Measurements from ENCODE around the gene UGT2A2.

UGT2A2 gene

DNA sequence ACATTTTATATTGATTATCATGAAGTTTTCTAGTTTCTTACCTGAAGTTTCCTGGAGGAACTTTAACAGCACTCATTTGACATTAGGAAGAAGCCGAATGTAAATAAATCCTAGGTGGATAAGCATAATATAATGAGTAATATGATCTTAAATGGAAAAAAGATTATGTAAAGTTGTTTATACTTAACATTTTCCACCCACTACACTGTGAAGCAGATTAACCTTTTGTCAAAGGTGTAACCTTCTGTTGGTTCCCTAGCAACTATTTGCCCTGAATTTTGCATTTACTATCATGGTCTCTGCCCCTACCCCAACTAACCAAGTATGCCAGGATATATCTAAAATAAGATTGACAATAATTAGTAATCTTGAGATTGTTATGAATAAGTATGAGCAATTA, 13.7 kb upstream of the UGT2A2 start, which contains the start of gene UGT2A1:
Gene UGT2A1, minus strand, starts transcription at position 101 of the 400 bp plus-strand sequence. CDS start 5,603 bp downstream, outside the sequence.
- TF ChIP-seq, protein P1, sequence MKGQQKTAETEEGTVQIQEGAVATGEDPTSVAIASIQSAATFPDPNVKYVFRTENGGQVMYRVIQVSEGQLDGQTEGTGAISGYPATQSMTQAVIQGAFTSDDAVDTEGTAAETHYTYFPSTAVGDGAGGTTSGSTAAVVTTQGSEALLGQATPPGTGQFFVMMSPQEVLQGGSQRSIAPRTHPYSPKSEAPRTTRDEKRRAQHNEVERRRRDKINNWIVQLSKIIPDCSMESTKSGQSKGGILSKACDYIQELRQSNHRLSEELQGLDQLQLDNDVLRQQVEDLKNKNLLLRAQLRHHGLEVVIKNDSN (IDR thresholded peaks at IDR 0.05) = no peak
- no peak for TF ChIP-seq FOXM1 (IDR thresholded peaks at IDR 0.05; ENCODE audit: borderline replicate concordance, low read depth)
- TF ChIP-seq EGR1 (IDR thresholded peaks at IDR 0.05) = no peak
- TF ChIP-seq ZBTB7A (IDR thresholded peaks at IDR 0.05; ENCODE audit: low read depth) = no peak
- no peak for TF ChIP-seq CEBPB (IDR thresholded peaks at IDR 0.05)
- TF ChIP-seq, protein P2, sequence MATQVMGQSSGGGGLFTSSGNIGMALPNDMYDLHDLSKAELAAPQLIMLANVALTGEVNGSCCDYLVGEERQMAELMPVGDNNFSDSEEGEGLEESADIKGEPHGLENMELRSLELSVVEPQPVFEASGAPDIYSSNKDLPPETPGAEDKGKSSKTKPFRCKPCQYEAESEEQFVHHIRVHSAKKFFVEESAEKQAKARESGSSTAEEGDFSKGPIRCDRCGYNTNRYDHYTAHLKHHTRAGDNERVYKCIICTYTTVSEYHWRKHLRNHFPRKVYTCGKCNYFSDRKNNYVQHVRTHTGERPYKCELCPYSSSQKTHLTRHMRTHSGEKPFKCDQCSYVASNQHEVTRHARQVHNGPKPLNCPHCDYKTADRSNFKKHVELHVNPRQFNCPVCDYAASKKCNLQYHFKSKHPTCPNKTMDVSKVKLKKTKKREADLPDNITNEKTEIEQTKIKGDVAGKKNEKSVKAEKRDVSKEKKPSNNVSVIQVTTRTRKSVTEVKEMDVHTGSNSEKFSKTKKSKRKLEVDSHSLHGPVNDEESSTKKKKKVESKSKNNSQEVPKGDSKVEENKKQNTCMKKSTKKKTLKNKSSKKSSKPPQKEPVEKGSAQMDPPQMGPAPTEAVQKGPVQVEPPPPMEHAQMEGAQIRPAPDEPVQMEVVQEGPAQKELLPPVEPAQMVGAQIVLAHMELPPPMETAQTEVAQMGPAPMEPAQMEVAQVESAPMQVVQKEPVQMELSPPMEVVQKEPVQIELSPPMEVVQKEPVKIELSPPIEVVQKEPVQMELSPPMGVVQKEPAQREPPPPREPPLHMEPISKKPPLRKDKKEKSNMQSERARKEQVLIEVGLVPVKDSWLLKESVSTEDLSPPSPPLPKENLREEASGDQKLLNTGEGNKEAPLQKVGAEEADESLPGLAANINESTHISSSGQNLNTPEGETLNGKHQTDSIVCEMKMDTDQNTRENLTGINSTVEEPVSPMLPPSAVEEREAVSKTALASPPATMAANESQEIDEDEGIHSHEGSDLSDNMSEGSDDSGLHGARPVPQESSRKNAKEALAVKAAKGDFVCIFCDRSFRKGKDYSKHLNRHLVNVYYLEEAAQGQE (IDR thresholded peaks at IDR 0.05; ENCODE audit: low read depth) = no peak
- TF ChIP-seq RAD21 (IDR thresholded peaks at IDR 0.05; ENCODE audit: low read depth) = no peak
- no peak for TF ChIP-seq CREB1 (IDR thresholded peaks at IDR 0.05; ENCODE audit: low read depth)
- no peak for TF ChIP-seq EP300 (IDR thresholded peaks at IDR 0.05; ENCODE audit: borderline replicate concordance)
- no peak for TF ChIP-seq TAF1 (IDR thresholded peaks at IDR 0.05; ENCODE audit: low read depth)
- TF ChIP-seq TEAD4 (IDR thresholded peaks at IDR 0.05) = no peak
- no peak for TF ChIP-seq TCF12 (IDR thresholded peaks at IDR 0.05; ENCODE audit: low read depth)
- TF ChIP-seq MAX (IDR thresholded peaks at IDR 0.05) = no peak
- TF ChIP-seq NFIC (IDR thresholded peaks at IDR 0.05) = no peak

- TF ChIP-seq ZBTB7A (IDR thresholded peaks at IDR 0.05; ENCODE audit: low read depth) (no peak), CREB1 (IDR thresholded peaks at IDR 0.05; ENCODE audit: low read depth) (no peak)
Measured at GRCh38 chr4:69650872-69651271, 11.4 kb upstream of the UGT2A2 start.

DNA sequence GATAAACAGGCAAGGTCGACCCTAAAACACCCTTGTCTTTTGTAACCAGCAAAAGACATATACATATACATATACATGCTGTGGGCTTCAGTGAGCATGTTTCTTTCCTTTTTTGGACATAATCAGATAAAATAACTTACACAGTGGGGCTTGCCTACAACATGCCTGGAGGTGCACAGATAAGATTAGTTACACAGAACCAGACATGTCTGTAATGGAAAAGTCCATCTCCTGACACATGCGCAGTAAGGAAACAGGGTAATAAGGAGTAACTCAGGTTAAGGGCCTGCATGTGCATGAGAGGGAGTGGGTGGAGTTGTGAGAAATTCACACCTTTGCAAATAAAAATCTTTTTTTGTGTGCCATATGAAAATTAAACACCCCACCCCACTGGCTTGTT, 10.2 kb upstream of the UGT2A2 start:
- no peak for TF ChIP-seq YY1 (IDR thresholded peaks at IDR 0.05; ENCODE audit: low read depth)
- TF ChIP-seq CEBPB (IDR thresholded peaks at IDR 0.05) = no peak
- no peak for TF ChIP-seq TEAD4 (IDR thresholded peaks at IDR 0.05)
- no peak for TF ChIP-seq TCF12 (IDR thresholded peaks at IDR 0.05; ENCODE audit: low read depth)
- no peak for TF ChIP-seq MAX (IDR thresholded peaks at IDR 0.05)
- TF ChIP-seq NFIC (IDR thresholded peaks at IDR 0.05) = no peak
- TF ChIP-seq TAF1 (IDR thresholded peaks at IDR 0.05; ENCODE audit: low read depth) = no peak
- no peak for TF ChIP-seq RAD21 (IDR thresholded peaks at IDR 0.05; ENCODE audit: low read depth)
- no peak for TF ChIP-seq CREB1 (IDR thresholded peaks at IDR 0.05; ENCODE audit: low read depth)
- no peak for TF ChIP-seq EP300 (IDR thresholded peaks at IDR 0.05; ENCODE audit: borderline replicate concordance)
- TF ChIP-seq EGR1 (IDR thresholded peaks at IDR 0.05) = no peak
- TF ChIP-seq, protein P2 (IDR thresholded peaks at IDR 0.05; ENCODE audit: low read depth) = no peak
- TF ChIP-seq, protein P1 (IDR thresholded peaks at IDR 0.05) = no peak
- no peak for TF ChIP-seq ZBTB7A (IDR thresholded peaks at IDR 0.05; ENCODE audit: low read depth)

DNA sequence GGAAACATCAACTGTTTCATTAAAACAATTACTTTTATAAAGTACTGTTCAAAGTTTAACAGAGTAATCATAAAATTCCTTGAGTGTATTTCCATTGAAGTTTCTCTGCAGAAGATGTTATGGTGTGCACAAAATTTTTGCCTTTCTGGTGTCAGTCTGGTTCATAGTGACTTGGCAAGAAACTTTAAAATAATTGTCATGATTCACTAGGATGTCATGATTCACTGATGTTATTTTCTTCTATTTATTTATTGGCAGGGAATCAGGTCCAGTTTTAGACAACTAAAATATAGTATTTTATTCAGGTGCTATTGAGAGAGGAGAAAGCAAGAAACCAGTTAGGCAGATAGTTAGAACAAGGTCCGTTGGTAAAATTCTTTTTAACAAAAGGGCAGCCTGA, 9.8 kb upstream of the UGT2A2 start:
- TF ChIP-seq TEAD4 (IDR thresholded peaks at IDR 0.05) = no peak

DNA sequence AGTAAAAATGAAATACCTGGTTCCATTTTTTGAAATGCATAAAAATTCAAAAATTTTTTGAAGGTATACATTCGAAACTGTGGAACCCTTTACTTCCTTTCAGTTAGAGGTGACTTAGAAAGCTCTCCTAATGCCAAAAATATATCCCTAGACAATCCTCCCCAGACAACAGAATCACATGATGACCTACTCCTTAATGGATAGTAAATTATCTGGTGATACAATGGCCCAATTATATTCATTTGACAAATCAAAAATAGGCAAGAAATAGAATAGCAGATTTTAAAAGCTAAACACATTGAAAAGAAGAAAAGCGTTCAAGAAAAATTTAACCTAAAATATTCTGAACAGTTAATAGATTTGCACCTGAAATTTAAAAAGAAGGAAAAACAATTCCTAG, 3.5 kb upstream of the UGT2A2 start:
- TF ChIP-seq, protein P1 (IDR thresholded peaks at IDR 0.05) = no peak
- TF ChIP-seq NFIC (IDR thresholded peaks at IDR 0.05) (no peak), TEAD4 (IDR thresholded peaks at IDR 0.05) (no peak), FOXM1 (IDR thresholded peaks at IDR 0.05; ENCODE audit: borderline replicate concordance, low read depth) (no peak), ZBTB7A (IDR thresholded peaks at IDR 0.05; ENCODE audit: low read depth) (no peak), TAF1 (IDR thresholded peaks at IDR 0.05; ENCODE audit: low read depth) (no peak), MAX (IDR thresholded peaks at IDR 0.05) (no peak), EP300 (IDR thresholded peaks at IDR 0.05; ENCODE audit: borderline replicate concordance) (no peak), RAD21 (IDR thresholded peaks at IDR 0.05; ENCODE audit: low read depth) (no peak), TCF12 (IDR thresholded peaks at IDR 0.05; ENCODE audit: low read depth) (no peak), CEBPB (IDR thresholded peaks at IDR 0.05) (no peak), CREB1 (IDR thresholded peaks at IDR 0.05; ENCODE audit: low read depth) (no peak), YY1 (IDR thresholded peaks at IDR 0.05; ENCODE audit: low read depth) (no peak), EGR1 (IDR thresholded peaks at IDR 0.05) (no peak)
- TF ChIP-seq, protein P2 (IDR thresholded peaks at IDR 0.05; ENCODE audit: low read depth) = no peak
